CD4-positive, alpha-beta T cell treated with Interleukin-6 for 4 hours (primary cell): ENCODE measurements around the gene MID1IP1.

Experiments used
- DNase-seq: peaks from one replicate; pipeline ENCODE4 v3.0.0-alpha.2; 2020; ENCODE audit warnings: mixed read lengths

MID1IP1 gene

GRCh38 chrX:38816155-38816554 is 14.9 kb downstream of the MID1IP1 start:
- DNase-seq: peak; percentile 34

GRCh38 chrX:38817004-38817703 is 15.9 kb downstream of the MID1IP1 start:
- DNase-seq: peak; percentile 48

GRCh38 chrX:38819163-38819562 is 17.9 kb downstream of the MID1IP1 start:
- no peak for DNase-seq

DNA sequence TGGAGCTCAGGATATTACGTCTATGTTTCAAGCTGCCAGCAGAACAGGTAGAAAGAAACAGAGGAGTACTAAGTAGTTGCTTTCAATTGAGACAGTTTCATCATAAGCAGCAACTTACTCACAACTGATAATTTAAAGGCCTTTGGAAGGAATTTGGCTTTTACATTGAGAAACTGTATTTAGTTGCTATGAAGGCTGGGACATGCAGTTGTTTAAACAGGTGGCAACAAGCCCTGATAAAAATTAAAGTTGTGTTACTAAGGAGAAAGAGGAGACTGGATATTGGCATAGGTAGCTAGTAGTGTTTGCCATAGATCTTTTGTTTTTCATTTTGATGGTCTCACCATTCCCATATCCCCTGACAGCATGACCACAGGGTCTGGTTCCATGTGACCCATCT is 18.4 kb downstream of the MID1IP1 start:
- no peak for DNase-seq

GRCh38 chrX:38820751-38821150 is 19.5 kb downstream of the MID1IP1 start:
- no peak for DNase-seq

DNA sequence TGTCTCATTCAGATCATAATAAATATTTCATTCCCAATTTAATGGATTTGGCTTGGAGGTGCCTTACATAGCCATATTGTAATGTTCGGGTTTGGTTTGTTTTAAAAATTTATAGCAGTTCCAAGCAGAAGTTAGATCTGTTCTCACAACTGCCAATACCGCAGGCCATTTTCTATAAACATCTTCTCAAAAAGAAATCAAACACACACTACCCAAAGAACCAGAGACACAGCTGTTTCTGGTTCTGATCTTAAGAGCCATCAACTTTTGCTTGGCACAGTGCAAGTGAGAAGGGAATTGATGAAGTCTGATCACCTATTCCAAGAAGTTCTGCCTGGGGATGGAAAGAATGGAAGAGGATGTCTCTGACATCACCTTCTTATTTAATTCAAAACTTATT is 22.9 kb downstream of the MID1IP1 start:
- DNase-seq: no peak

GRCh38 chrX:38831949-38832348 is 30.7 kb downstream of the MID1IP1 start:
- no peak for DNase-seq

DNA sequence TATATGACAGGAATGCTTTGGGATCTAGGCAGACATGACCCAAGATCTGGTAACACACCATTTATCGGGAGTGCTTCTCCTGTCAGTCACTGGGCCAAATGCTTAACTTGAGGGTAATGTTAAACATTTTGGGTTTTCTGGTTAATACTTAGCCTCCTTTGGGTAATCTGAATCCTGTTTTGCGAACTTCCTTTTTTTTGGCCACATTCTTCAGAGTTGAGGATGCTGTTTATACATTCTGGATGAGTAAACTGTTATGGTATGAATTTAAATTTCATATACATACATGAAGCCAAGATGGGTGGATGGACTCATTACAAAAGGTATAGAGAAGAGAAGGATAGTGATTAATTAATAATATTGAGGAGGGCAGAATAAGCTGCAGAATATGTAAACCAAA is 36.1 kb downstream of the MID1IP1 start:
- no peak for DNase-seq

DNA sequence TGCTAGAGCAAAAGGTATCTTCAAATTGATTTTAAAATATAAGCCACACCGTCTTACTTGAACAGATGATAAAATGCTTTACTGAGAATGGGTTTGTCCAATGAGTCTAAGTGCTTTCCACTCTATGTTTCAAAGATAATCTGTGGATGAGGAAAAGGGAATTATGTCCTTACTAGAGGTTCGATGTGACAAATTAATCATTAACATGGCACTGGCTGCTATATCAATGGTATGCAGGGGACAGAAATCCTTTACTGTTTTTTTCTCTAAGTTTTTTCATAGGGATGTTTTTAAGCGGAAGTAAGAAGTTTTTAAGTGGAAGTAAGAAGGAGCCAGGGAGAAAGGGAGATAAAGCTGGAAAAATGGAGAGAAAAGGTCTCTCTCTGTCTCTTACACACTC is 38.0 kb downstream of the MID1IP1 start:
- DNase-seq: no peak

GRCh38 chrX:38839944-38840343 is 38.7 kb downstream of the MID1IP1 start:
- DNase-seq: no peak

- no peak for DNase-seq
Observed at GRCh38 chrX:38841750-38842149, 40.5 kb downstream of the MID1IP1 start.

DNA sequence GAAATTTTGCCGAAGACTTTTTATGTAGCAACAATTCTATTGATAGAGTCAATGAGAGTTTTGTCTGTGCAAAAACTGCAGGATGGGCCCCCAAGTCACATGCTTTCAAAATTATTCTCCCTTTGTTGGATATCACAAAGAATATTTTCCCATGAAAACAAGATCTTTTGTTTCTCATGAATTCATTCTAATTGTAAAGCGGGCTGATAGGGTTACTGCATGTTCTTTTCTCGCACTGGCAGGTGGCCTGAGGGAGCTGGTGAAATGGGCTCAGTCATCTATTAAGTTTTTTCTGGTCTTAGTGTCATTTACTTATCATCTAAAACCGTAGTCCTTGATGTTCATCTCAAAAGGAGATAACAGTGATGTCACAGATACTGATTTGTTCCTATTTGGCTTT is 44.2 kb downstream of the MID1IP1 start:
- DNase-seq: no peak

GRCh38 chrX:38847206-38847902 is 46.1 kb downstream of the MID1IP1 start:
- DNase-seq: no peak

DNA sequence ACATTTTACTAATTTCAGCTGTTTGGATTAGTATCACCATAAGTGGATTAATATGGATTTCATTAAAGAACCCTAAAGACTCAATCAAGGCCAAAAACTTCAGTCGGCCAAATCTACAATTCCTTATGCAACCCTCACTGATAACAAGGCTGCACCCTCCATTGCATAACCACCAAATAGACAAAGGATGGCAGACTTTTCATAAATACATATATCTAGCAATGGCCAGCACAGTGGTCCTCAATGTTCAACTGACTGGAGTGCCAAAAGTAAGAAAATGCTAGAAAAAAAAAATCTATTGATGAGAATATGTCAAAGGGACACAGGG is 46.6 kb downstream of the MID1IP1 start:
- no peak for DNase-seq

DNA sequence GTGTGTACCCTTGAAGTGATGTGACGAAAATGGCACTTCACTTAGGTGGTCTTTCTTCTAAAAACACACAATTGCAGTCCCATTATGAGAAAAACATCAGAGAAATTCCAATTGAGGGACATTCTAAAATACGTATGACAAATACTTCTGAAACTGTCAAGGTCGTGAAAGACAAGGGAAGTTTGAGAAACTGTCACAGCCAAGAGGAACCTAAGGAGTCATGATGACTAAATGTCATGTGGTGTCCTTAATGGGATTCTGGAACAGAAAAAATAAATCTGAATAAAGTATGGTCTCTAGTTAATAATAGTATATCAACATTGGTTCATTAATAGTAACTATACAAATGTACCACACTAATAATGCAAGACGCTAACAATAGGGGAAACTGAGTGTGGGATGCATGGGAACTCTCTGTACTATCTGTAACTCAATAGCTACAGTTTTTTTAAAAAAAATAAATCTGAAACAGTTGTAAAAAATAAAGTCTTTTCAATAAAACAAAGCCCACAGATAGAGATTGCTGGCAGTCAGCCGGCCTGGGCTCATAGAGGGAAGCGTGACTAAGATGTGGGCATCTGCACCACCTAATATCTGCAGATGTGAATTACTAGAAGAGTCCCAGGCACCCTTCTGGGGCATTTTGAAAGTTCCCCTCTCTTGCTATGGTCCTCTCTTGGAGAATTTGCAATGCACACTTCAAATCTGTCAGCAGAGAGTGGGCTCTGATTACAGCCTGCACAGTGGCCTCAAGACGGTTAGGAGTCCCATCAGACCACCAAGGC is 47.6 kb downstream of the MID1IP1 start:
- no peak for DNase-seq

GRCh38 chrX:38850807-38851544 is 49.7 kb downstream of the MID1IP1 start:
- no peak for DNase-seq

GRCh38 chrX:38854305-38854704 is 53.0 kb downstream of the MID1IP1 start:
- DNase-seq: no peak
